HG03175 (cell line): ENCODE measurements around the gene VSTM2B.

Source experiments
- ATAC-seq: cut with Tn5 transposase; IDR thresholded peaks from one replicate; pipeline ENCODE4 v1.9.1; 2021; ENCODE audit warnings: mild to moderate bottlenecking, moderate library complexity; ENCODE audit not compliant: unreplicated experiment

Gene VSTM2B

DNA sequence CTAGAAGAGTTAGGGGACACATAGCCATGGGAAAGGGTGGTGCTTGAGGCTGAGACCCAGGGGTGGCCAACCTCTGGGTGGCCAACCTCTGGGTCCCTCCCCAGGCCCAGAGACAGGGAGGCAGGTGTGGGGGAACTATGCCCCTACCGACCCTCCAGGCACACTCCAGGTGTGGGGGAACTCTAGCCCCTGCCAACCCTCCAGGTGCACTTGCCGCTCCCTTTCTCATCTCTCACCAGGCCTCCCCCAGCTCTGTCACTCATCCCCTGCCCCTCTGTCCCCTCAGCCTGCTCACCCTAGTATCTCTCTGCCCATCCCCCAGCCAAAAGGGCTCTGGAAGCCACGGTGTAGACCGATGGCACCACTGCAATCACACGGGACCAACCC lies 10.6 kb upstream of the VSTM2B start:
- ATAC-seq = no peak

DNA sequence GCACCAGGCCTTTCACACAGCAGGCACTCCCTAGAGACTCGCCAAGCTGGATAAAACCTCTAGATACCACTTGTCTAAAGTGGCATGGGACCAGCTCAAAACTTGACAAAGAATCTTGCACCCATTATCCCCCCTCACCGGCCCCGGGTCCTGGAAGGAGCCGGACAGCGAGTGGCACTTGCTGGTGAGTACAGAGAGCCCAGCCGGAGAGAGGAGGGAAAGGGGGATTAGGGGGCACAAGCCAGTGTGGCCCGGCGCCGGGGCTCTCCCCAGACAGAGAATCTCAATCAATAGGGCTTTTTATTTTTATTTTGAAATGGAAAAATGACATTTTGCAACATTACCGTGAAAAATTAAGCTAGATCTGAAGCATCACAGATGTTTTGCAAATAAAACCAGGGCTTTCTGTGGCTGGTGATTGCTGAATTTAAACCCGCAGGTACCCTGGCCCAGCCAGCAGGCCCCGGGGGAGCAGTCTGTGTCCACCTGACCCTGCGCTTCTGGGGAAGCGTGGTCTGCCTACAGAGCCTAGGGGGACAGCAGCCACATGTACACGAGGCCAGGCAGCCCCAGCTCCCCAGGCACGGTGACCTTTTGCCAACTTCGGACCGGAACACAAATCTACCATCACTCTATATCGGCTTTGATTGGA lies 10.0 kb upstream of the VSTM2B start:
- ATAC-seq = no peak

DNA sequence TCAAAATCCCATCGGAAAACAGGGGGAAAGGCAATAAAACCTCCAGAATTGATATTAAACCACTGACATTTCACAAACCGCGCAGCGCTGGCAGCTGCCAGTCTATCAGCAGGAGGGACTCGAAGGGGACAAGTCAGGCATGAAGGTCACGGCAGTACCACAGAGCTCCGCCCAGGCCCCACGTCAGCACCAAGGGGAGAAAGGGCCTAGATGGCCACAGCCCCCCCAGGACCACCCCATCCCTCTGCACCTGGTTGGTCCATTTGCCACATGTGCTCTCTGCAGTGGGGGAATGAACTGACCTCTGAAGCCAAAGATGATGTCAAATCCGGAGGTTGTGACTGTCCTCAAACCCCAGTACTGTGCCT lies 9.5 kb upstream of the VSTM2B start:
- ATAC-seq = no peak

DNA sequence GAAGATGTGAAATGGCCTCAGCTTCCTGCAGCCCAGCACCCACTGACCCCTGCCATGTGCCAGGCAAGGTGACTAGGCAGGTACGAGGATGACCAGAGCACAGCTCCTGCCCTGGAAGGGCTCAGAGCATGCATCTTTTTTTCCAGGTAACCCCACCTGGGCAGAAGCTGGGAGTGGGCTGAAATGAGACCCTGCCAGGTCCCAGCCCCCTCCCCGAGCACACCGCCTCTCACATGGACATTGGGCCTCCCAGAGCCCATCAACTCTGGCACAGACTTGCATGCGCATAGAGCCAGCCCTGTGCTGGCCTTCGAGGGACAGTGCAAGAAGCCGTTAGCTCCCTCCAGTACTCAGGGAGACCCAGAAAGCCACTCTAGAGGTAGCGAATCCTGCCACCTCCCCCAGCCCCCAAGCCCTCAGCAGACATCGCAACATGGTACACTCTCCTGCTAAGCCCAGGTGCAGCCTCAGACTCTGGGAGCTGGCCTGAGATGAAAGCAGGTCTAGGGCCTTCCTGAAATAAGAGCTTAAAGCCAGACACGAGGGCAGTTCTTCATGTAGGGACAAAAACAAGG lies 8.9 kb upstream of the VSTM2B start:
- no peak for ATAC-seq

DNA sequence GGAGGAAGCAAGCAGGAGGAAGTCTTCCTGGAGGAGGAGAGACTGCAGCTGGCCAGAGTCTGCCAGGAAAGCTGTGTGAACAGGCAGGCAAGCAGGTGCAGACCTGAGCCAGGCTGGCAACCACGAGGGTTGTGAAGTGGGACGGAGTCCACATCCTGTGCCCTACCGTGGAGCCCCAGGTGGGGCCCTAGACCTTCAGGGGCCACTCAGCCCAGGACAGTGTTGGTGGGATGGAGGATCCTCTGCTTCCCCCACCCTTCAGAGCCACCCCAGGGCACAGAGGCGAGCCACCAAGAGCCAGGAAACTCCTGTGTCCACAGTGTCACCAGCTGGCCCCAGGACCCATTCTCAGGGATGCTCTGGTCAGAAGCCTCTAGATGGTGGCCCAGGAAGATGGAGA lies 8.4 kb upstream of the VSTM2B start:
- no peak for ATAC-seq

DNA sequence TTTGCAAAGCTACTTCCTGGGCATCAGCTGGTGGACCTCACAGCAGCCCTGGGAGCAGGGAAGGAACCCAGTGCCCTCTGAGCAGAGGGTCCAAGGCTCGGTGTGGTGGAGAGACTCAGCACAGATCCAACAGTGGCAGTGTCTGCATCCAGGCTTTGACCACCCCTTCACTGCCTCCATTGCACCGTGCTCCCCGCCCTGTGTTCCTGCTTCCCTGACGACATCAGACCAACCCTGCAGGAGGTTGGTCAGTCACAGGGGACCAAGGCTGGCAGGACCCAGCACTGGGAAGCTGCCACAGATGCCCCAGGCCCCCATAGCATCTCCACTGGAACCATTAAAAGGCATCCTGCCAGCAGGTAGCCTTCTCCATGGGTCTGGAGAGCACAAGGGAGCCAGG lies 7.8 kb upstream of the VSTM2B start:
- ATAC-seq = no peak

DNA sequence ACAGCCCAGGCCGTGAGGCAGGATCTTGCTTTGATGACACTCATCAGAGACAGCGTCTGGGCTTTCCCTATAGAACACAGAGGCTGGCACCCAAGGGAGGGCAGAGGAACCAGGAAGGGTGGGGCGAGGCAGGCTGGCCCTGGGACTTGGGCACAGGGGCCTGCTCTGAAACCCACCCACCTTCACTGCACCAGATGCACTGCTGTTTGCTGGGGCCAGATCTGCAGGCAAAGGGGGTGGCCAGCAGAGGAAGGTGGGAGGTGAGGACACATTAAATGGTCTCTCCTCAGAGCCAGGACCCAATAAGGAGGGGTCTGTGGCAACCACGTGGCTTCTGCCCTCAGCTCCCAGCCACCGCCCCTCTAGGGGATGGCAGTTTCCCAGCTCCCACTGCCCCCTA lies 6.6 kb upstream of the VSTM2B start:
- no peak for ATAC-seq

DNA sequence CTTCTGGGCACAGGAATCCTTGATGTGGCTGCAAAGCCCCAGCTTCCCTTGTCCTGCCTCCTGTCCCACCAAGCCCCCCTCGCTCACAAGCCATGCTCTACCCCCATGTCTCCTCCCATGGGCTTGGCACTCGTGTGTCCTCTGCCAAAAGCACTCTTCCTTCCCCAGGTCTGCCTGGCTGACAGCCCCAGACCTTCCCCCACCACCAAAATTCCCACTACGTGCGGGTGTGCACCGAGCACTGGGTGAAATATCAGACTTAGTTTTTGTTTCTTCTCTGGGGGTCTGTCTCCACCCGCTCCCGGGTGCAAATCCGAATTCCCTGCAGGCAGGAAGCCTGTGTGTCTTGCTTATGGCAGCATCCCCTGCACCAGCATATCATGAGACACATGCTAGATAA lies 5.9 kb upstream of the VSTM2B start:
- ATAC-seq = no peak

DNA sequence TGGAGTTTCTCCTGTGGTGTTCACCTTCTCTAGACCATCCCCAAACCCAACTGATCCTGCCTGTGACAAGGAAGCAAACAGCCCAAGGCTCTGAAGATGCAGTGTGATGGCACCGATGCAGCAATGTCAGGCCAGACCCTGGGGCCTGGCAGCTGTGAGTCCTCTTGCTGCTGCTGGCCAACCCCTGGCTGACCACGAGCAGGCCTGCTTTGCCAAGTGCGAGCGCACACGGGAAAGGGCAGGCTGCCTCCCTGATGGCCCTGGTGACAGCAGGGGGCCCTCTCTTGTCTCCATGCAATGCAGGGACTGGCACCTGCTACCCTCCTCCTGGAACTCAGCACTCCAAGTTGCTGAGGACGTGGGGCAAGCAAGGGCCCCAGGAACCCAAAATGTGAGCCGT lies 5.4 kb upstream of the VSTM2B start:
- no peak for ATAC-seq

DNA sequence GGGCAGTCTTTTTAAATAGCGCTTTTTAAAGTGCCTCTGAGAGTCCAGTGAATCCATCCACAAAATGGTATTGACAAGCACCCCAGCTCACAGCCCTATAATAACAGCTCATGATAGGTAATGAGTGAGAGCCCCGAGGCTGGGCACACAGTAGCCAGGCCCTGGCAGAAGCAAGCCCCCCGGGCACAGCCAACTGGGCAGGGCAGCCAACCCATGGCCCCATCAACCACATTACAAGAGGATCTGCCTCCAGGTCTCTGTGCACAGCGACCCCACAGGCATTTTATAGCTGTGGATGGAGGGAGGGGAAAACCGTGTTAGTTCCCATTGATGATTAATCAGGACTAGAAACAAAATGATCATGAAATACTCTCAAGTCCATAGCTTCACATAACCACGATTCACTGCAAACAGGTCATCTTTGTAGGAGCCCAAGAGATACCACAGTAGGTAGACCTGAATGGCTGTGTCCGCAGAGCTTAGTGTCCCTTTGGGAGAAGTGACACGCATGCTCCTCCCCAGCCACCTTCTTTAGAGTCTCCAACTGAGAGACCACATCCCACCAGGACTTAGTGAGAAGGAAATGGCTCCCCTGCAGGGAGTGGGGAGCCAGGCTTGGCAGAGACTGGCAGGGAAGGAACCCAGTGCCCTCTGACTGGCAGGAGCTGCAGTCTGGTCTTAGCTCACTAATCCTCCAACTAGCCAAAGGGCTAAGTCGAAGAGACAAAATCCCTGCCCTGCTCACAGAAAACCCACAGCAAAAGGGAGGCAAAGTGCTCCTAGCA lies 4.3 kb upstream of the VSTM2B start:
- no peak for ATAC-seq

DNA sequence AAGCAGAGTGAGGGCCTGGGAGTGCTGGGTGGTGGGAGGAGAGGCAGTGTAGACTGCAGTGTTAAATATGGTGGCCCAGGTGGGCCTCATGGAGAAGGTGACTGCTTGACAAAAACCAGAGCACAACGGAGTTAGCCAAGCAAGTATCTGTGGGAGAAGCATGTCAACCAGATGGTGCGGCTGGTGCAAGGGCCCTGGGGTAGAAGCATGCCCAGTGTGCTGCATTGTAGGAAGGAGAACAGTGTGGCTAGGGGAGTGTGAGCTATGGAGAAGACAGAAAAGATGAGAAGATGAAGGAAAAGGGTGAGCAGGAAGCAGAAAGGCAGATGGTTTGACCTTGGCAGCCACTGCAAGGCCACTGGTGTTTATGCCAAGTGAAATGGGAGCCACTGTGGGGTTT lies 2.2 kb upstream of the VSTM2B start:
- no peak for ATAC-seq

DNA sequence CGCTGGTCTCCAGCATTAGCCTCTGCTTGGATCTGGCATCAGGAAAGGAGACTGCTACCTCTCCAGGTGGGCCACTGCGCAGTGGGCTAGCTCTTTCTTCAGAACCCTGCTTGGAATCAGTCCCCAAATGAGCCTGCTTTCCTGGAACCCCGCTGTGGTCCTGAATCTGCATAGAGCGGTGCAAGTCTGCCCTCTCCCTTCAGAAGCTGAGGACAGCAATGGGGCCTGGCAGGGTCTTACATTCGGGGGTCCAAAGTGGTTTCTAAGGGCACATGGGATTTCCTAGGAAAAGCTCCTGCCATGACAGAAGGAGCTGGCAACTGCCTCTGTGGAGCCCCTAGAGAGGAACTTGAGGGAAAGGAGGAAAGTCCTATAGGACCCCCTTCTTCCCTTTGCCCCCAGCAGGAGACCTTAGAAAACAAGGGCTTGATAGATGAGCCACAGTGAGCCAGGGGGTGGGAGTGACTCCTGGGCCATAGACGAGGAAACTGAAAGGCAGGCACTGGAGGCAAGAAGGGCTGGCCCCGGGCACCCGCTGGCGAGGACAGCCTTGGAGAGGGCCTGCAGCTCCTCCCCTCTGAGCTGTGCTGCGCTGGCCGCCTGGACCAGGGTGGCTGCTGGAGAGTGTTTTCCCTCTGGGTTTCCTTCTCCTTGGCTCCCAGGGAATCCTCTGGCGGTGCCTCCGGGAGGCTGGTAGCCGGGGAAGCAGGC lies 1.4 kb upstream of the VSTM2B start:
- ATAC-seq = no peak

DNA sequence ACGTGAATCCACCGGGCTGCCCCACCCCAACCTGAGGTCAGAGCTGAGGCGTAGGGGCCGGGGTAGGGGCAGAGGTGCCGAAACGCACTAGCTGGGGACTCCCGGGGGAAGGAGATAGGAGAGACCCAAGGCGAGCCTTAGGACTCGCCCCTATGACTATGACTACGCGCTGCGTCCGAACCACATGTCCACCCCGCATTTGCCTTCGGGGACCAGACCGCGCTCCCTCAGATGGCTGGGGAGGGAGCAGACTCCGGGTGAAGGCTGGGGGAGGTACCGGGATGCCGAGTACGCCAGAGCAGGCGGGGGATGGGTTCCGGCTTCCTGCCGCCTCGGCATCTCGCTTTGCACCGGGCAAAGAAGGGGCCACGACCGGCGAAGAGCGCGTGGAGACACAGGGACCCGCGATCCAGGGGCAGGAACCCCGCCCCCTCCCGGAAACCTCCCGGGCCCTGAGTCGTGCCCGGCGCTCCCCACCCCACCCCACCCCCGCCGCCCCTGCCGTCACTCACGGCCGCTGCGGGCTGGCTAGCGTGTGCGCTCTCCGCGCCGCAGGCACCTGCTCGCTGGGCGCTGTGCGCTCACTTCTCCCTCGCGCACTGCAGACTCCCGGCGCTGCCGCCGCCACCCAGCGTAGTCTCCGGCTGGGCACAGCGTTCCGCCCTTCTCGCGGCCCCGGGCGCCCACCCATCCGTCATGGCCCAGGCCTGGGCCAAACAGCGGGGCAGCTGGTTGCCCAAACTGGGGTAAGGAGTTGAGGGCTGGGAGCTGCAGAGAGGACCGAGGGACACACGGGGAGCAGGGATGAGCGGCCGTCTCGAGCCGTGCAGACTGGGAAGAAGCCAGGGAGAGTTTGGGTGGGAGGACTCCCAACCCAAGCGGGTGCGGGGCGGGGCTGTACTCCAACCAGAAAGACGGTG lies 622 bp upstream of the VSTM2B start:
- ATAC-seq = no peak

DNA sequence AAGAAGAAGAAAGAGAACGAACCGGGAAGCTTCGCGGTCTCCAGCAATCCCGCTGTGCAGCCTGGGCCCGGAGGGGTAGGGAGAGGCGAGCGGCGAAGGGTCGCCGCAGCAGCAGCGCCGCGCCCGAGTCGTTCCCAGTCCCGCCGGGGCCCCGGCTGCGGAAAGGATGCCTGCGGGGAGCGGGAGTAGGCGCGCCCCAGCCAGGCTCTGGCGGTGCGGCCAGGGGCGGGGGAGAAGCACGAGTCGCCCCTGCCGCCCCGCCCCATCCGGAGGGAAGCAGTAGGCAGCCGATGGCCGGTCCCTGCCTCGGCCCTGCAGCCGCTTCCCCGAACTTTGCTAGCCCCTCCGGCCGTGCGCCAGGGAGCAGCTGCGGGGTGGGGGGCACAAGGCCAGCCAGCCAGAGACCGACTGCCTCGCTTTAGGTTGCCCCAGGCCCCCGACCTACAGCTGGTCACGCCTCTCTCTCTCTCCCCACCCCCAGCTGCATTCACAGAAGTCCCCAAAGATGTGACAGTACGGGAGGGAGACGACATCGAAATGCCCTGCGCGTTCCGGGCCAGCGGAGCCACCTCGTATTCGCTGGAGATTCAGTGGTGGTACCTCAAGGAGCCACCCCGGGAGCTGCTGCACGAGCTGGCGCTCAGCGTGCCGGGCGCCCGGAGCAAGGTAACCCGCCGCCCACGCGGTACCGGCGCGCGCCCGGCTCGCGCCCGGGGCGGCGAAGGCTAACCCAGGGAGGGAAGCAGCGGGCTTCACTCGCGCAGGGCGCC lies 1.1 kb downstream of the VSTM2B start:
- no peak for ATAC-seq

DNA sequence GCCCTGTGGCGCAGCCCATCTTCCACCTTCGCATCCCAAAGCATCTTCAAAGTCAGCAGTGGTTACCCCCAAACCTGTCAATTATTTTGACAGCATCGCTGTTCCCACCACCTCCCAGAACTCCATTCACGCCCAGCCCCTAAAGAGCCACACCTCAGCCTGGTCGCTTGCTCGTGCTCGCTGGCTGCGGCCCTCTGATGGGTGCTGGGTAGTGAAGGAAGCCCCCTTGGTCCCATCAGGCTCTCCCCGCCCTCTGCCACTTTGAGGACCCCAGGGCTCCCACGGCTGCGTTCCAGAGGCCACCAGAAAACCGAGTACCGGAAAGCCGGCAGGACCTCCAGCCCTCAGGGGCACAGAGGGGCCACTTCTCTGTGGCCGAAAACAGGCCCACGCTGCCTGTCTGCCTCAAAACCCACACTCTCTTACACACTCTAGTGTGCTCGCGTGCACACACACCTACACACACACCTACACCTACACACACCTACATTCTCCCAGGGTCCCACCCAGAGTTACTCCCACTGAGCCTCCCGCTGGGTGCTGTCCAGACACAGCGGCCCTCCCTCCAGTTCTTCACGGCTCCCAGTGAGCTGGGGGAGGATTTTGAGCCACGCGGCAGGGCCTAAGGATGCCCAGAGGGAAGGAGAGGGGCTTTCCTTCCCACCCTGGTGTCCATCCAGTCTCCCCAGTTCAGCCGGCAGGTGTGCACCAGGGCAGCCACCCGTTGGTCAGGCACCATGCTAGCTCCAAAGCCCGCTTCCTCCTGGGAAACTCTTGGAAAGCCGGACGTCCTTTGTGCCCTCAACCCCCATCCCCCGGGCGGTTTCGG lies 1.9 kb downstream of the VSTM2B start:
- no peak for ATAC-seq

DNA sequence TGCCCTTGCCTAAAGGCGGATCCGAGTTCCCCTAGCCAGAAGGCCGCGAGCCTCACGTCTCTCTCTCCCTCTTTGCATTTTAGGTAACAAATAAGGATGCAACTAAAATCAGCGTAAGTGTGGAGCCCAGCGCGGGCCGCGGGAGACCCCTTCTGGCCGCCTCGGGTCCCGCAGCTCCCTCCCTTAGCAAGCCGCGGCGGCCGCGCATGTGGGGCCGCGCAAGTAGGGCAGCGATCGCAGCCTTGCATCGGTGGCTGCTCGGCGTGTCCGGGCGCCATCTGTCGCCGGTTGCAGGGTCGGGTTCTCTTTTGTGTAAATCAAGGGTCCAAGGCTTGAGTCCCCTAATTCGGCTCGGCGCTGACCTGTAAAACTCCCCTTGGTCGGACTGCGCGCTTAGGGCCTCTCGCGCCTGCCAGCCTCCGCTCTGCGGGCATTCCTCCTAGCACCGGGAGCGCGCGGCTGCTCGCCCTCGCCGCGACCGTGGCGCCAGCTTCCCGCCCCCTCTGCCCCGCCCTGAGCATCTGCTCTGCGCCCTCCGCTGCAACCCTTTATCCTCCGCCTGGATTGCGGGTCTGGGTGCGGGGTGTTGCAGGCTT lies 2.7 kb downstream of the VSTM2B start:
- ATAC-seq = peak; percentile 79

DNA sequence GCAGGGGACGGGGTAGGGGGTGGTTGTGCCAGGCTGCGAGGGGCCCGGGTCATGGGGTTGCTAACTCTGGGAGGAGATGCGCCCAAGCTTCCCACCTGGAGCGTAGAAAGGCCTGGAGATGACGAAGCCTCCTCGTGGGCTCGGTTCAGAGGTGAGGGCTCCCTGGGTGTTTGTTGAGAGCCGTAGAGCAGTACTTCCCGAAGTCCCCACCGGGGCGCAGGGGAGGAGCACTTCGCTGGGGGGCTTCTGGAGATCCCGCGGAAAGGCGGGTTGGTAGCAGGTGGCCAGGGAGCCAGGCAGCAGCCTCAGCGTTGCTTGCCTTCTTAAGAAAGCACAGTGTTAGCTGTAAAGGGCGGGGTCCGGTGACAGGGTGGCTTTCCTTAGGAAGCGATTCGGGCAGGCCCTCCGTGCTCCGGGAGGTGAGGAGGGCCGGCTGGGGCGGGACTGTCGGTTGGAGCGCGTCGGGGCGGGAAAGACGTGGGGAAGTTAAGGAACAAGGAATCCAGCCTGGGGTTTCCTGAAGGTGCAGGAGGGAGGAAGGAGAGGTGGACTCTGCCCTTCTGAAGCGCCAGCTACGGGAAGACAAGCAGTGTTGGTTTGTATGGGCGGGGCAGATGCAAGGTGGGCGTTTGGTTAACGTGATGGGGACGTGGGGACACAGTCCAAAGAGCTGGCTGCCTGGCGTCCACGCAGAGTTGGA lies 3.3 kb downstream of the VSTM2B start:
- no peak for ATAC-seq
